GM19099 (cell line): Measurements from ENCODE around the gene TBC1D30.

Experiments
- POLR2A ChIP-seq: IDR thresholded peaks from 3 replicates; pipeline ENCODE4 v1.6.1; 2011; ENCODE audit warnings: low read depth; ENCODE audit not compliant: insufficient read length; ENCODE audit errors: extremely low read depth

The TBC1D30 gene

DNA sequence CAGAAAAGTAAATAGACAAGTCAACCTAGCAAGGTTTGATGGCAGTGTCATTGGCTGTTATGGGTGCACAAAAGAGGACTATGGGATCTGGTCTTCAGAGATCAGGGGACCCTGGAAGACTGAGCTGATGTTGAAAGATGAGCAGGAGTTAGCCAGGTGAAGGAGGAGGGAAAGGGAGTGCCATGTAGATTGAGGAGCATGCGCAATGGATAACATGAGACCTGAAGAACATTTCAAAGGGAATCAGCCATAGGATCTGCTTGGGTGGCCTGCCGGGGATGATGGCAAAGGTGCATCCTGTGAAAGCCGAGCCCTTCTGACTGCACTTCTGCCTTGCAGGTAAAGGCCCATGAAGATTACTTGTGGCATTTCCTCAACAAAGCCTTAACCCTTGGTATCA is 90.8 kb downstream of the TBC1D30 start:
- no peak for TF ChIP-seq POLR2A

DNA sequence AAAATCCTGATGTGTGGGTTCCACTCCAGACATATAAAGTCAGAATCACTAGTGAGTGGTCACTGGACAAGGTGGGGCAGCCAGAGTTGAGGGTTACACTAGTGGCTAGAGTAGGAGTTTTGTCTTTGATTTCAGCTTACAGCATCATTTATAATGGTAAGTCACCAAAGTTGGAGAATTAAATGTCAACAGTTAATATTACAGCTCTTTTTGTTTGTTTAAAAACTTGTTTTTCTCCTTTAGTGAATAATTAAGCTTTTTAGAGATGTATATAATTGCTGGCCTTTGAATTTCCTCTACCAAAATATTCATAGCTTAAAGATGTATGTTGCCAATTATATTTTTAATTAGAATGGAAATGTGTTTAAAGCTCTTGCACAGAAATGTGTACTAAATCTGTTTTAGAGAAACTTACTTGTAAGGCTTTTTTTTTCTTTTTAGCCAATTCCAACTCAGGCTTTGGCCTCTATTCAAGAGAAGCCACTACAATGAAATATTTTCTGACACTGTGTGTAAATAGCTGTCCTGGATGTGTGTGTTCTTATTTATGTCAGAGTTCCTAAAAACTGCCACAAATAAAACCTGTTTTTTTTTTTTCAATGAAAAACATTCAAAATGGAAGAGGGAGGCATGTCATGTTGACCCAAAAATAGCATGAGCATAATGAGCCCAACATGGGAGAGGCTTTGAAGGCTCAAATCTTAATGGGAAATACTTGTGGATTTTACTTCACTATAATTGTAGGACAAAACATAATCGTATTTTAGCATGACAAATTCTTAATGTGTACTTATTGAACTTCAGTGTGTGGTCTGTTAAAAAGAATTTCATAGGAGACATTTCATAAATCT is 92.2 kb downstream of the TBC1D30 start:
- TF ChIP-seq POLR2A: no peak

DNA sequence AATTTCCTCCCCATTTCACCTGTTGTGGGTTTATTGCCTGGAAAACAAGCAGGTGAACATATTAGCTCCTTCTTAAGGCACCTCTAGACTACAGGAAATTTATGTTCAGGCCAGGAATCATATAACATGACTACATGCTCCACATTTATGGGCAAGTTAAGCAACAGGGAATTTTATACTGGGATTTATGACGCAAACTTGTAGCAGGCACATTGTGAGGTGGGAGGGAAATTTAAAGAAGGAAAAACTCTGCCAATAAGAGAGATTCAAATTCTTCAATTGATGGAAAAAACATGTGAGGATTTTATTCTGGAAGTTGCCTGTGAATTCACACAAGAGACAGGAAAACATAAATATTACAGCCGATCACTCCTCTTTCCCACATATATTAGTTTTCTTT is 93.9 kb downstream of the TBC1D30 start:
- no peak for TF ChIP-seq POLR2A

DNA sequence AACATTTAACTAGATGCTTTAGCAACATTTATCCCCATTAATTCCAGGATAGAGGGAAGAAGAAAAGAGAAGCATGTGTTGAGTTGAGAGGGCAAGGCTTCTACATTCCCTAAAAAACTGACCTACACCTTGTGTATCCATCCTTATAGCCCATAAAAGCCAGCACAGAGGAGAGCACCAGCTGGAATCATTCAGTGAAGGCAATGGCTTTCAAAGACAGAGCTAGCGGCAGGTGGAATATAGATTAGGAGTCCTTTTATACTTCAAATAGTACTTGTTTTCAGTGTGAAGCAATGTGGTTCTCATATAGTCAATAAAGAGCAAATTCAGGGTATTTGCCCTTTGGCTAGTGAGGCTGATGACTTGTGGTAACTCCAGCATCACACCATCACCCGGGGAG is 94.4 kb downstream of the TBC1D30 start:
- no peak for TF ChIP-seq POLR2A

DNA sequence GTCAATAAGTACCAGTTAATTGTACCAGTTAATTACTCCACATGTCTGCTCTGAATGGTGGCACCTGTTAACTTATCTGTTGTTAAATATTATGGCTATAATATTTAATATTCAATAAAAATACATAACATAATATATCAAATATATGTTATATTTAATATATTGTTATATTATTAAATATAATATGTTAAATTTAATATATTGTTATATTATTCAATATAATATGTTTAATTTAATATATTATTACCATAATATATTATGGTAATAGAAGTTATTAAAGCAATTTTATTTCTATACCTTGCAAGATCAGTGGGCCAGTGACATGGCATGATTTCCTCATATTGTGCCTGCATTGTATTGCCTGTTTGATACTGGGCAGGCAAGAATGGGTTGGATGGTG is 98.4 kb downstream of the TBC1D30 start:
- no peak for TF ChIP-seq POLR2A

DNA sequence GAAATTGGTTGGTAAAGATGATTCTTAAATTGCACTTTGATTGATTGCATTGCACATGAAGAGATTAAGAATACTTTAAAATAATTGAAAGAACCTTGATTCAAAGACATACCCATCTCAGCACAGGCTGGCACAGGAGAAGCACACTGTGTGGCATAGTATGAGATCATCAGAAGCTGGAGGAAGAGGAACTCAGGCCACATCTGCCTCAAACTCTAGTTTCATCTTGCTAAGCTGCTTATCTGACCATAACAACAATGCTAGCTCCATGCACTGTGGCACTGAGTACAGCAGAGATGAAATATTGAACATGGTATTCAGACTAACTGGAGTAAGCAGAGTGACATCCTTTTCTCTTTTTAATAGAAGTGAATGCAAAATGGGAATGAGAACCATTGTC is 99.1 kb downstream of the TBC1D30 start:
- TF ChIP-seq POLR2A: no peak
